Calu3 (cell line): ENCODE measurements around the gene FOXC2. TPM values are rescaled to one million over a fixed set of nuclear protein-coding genes. Genes with fewer than 3 reads are reported as not detected.

ENCODE experiments used
- BruUV-seq: library from RNA; stranded (reverse); fragments of 400-500 nt; replicated peaks from 2 replicates; lab custom pipeline; 2021; lab: Mats Ljungman, UMichigan
- CTCF ChIA-PET: fragments of 300-600 bp; sonication (Branson Sonifier 250); formaldehyde crosslinking; loops from one replicate; lab custom pipeline; 2022; ENCODE audit warnings: antibody characterized with exemption; lab: Charles Lee
- DNase-seq: peaks from one replicate; pipeline ENCODE4 v3.0.0; 2022
- H3K27ac Mint-ChIP-seq: one replicate; pipeline ENCODE4 v1.8.0; 2022; ENCODE audit warnings: mixed read lengths; ENCODE audit not compliant: unreplicated experiment
- H3K27me3 Mint-ChIP-seq: one replicate; pipeline ENCODE4 v1.8.0; 2022; ENCODE audit warnings: mixed read lengths; ENCODE audit not compliant: unreplicated experiment
- H3K36me3 Mint-ChIP-seq: one replicate; pipeline ENCODE4 v1.8.0; 2022; ENCODE audit warnings: mild to moderate bottlenecking, moderate library complexity, mixed read lengths; ENCODE audit not compliant: insufficient read depth, unreplicated experiment
- H3K4me1 Mint-ChIP-seq: one replicate; pipeline ENCODE4 v1.8.0; 2022; ENCODE audit warnings: mild to moderate bottlenecking, low read depth, mixed read lengths; ENCODE audit not compliant: unreplicated experiment
- H3K4me3 Mint-ChIP-seq: one replicate; pipeline ENCODE4 v1.8.0; 2022; ENCODE audit warnings: mild to moderate bottlenecking, low read depth, moderate library complexity, mixed read lengths; ENCODE audit not compliant: unreplicated experiment
- H3K9me3 Mint-ChIP-seq: one replicate; pipeline ENCODE4 v1.8.0; 2022; ENCODE audit warnings: low read depth, mixed read lengths; ENCODE audit not compliant: unreplicated experiment
- intact Hi-C: fragments of 100-400 bp; cut with micrococcal nuclease; formaldehyde crosslinking; loops from one replicate; pipeline ENCODE4 v1.10.0; 2022; ENCODE audit not compliant: unreplicated experiment
- total RNA-seq: library from RNA; stranded (reverse); gene quantifications from 2 replicates; pipeline ENCODE4 v1.2.3, GENCODE V29; 2022
- TF ChIP-seq, protein P1 (sequence below): fragments of 200-600 bp; IDR thresholded peaks from one replicate; pipeline ENCODE4 v1.8.0; 2022; ENCODE audit warnings: antibody characterized with exemption; ENCODE audit not compliant: unreplicated experiment

FOXC2 gene
- total RNA-seq, 1 experiment from 2014 or later: 10.9 TPM

DNA sequence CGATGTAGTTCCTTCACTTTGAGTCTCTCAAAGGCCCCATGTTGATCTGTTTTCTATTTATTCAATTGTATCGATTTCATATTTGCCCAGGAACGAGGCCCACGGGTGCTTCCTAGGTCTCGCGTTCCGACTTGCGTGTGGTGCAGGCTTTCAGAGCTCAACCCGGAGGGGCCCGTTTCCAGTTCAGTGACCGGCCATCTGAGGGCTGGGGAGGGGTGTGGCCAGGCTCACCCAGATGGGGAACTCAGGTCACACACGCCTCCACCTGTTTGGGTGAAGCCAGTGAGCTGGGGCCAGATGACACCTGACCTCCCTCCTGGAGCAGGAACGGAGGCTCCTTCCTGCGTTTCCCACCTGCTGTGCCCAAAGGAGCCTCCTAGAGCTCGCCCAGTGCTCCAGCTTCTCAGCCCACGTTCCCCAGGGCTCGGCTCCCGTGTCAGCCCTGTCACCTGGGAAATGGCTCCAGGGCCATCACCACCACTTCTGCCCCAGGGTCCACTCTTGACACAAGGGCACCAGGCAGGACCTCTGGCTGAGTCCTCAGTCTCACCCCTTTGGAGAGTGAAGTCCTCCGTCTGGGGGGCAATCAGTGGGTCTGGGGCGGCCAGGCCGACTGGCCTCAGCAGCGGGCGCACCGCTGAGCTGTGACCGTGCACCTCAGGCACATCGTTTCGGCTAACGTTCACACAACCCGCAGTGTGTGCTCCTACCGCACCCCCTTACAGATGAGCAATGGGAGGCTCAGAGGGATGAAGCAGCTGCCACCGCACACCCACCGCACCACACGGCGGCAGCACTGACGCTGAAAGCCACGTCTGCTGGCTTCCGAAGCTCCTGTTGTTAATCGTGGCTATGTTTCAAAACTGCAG lies 38.3 kb upstream of the FOXC2 start:
- Mint-ChIP-seq H3K27me3 (peaks cover 40% of the 10 kb centered on the region), H3K4me3 (no peak overlapping the region), H3K27ac (no peak overlapping the region), H3K36me3 (peaks cover 22% of the 10 kb centered on the region), H3K4me1 (no peaks in the 10 kb centered on the region), H3K9me3 (peaks cover 5% of the 10 kb centered on the region)
- no peak for DNase-seq
- intact Hi-C loops: no loop called here
- CTCF ChIA-PET: interaction anchor here (0.9 kb wide), 1 partner anchor 11 kb away, joined by 4 read pairs; no protein-coding TSS in a partner anchor
- BruUV-seq: no TSS peak
- TF ChIP-seq, protein P1, sequence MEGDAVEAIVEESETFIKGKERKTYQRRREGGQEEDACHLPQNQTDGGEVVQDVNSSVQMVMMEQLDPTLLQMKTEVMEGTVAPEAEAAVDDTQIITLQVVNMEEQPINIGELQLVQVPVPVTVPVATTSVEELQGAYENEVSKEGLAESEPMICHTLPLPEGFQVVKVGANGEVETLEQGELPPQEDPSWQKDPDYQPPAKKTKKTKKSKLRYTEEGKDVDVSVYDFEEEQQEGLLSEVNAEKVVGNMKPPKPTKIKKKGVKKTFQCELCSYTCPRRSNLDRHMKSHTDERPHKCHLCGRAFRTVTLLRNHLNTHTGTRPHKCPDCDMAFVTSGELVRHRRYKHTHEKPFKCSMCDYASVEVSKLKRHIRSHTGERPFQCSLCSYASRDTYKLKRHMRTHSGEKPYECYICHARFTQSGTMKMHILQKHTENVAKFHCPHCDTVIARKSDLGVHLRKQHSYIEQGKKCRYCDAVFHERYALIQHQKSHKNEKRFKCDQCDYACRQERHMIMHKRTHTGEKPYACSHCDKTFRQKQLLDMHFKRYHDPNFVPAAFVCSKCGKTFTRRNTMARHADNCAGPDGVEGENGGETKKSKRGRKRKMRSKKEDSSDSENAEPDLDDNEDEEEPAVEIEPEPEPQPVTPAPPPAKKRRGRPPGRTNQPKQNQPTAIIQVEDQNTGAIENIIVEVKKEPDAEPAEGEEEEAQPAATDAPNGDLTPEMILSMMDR: no peak

DNA sequence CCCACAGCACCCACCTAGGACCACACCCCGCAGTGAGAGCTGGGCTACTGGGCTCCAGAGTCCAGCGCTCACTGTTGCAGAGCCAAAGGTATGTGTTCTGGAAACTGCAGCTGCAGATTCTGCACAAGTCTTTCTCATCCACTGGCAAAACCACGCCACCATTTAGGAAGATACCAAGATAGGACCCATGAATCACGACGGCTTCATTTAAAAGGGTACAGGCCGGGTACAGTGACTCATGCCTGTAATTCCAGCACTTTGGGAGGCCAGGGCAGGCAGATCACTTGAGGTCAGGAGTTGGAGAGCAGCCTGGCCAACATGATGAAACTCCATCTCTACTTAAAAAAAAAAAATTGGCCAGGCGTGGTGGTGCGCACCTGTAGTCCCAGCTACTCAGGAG lies 37.5 kb upstream of the FOXC2 start:
- DNase-seq: no peak
- H3K36me3 Mint-ChIP-seq: peaks cover 22% of the 10 kb centered on the region
- intact Hi-C loops: no loop called here
- TF ChIP-seq, protein P1: no peak
- no TSS peak for BruUV-seq
- CTCF ChIA-PET: no interaction called here
- H3K9me3 Mint-ChIP-seq: peaks cover 5% of the 10 kb centered on the region
- no peak overlapping the region for H3K27ac Mint-ChIP-seq
- H3K4me3 Mint-ChIP-seq: no peak overlapping the region
- H3K4me1 Mint-ChIP-seq: no peaks in the 10 kb centered on the region
- H3K27me3 Mint-ChIP-seq: peaks cover 31% of the 10 kb centered on the region

DNA sequence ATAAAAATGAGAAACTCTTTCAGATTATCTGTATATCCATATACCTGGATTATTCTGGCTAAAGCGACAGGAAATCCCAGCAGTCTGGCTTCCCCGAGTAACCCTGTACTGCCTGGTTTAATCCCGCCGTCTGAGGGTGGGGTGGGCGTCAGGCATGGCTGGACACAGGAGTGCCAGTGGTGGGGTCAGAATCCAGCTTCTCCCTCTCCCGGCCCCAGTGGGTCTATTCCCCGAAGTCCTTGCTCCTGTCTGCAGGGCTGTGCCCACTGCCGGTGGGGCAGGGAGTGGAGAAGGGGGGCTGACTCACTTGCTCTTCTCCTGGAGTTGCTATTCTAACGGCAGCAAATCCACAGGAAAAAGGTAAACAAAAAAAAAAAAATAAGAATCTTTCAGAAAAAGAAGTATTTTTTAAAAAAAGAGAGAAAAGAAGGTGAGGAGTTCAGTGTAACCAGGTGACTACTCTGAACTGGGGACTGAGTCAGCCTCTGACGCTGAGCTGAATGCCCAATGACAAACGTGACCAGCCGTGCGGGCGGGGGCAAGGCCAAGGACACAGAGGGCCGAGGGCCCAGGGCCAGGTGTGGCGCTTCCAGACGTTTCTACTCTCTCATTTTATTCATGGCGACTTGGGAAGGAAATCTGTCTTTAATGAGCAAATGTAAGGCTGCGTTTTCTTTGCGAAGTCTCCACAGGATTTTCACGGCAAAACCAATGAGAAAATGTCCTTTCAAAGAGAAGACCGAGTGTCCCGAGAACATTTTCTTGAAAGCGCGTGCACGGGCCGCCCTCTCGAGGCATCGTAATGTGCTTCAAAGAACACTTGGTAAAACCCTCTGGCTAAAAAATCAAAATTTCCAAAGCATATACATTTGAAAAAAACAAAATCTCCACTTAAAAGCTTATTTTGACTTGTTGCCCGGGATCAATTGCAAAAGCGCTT lies 36.1 kb upstream of the FOXC2 start:
- Mint-ChIP-seq H3K4me3 (no peak overlapping the region), H3K9me3 (peaks cover 5% of the 10 kb centered on the region), H3K4me1 (no peaks in the 10 kb centered on the region), H3K27ac (no peak overlapping the region), H3K36me3 (peaks cover 22% of the 10 kb centered on the region), H3K27me3 (peaks cover 18% of the 10 kb centered on the region)
- no peak for DNase-seq
- BruUV-seq: no TSS peak
- intact Hi-C loops: no loop called here
- CTCF ChIA-PET: interaction anchor here (0.6 to 1.0 kb wide), 2 partner anchors 12 to 754 kb away, joined by 3 read pairs; no protein-coding TSS in a partner anchor
- TF ChIP-seq, protein P1: no peak

DNA sequence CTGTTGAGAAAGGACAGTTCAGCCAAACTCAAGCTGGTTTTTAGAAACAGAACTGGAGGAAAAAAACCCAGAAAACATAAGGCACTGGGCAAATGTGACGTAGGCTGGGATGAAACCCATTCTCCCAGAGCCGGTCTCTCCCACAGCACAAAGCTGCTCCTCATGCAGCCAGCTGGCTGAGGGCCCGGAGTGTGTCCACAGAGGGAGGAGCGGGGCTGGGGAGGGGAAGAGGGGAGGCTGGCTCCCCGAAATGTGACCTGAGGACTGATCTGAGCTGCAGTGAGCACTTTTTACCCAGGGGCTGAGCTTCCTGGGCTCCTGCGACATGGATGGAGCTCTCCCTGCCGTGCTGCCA lies 35.5 kb upstream of the FOXC2 start:
- DNase-seq: no peak
- BruUV-seq: no TSS peak
- Mint-ChIP-seq H3K4me3 (no peak overlapping the region), H3K27me3 (peaks cover 12% of the 10 kb centered on the region), H3K9me3 (peaks cover 5% of the 10 kb centered on the region), H3K36me3 (peaks cover 22% of the 10 kb centered on the region), H3K27ac (no peak overlapping the region), H3K4me1 (no peaks in the 10 kb centered on the region)
- intact Hi-C loops: no loop called here
- TF ChIP-seq, protein P1: no peak
- CTCF ChIA-PET: interaction anchor here (0.6 to 1.0 kb wide), 2 partner anchors 13 to 755 kb away, joined by 3 read pairs; no protein-coding TSS in a partner anchor
